Transverse colon (tissue), 4 donors: ENCODE measurements around the gene MCC. TPM values are rescaled to one million over a fixed set of nuclear protein-coding genes. Genes with fewer than 3 reads are reported as not detected.

Source experiments
- DNase-seq: peaks from one replicate; pipeline ENCODE4 v3.0.0-alpha.2; 2019
- H3K27ac ChIP-seq, 4 donors: fragments of 200-600 bp; sonication (generic); 2 replicates each; pipeline ENCODE4 v1.5.1; 2016 to 2018; ENCODE audit warnings: inconsistent platforms in 4 of 4
- H3K27me3 ChIP-seq: fragments of 200-600 bp; sonication (generic); 2 replicates; pipeline ENCODE4 v1.5.1; 2017; ENCODE audit warnings: inconsistent platforms
- H3K36me3 ChIP-seq, 4 donors: fragments of 200-600 bp; sonication (generic); 2 replicates each; pipeline ENCODE4 v1.5.1; 2017 to 2019; ENCODE audit warnings: inconsistent platforms in 4 of 4
- H3K4me1 ChIP-seq, 4 donors: fragments of 200-600 bp; sonication (generic); 2 replicates each; pipeline ENCODE4 v1.5.1; 2017 to 2020; ENCODE audit warnings: inconsistent platforms in 4 of 4
- H3K4me3 ChIP-seq, 4 donors: fragments of 200-600 bp; sonication (generic); 1 replicate in 1 of 4; 2 replicates in 3 of 4; pipeline versions ENCODE4 v1.5.1 to v1.6.1; 2017 to 2019; ENCODE audit warnings: inconsistent platforms in 4 of 4
- H3K9me3 ChIP-seq, 2 donors: fragments of 200-600 bp; sonication (generic); 2 replicates each; pipeline ENCODE4 v1.5.1; 2017 to 2019; ENCODE audit warnings: inconsistent platforms in 2 of 2
- CTCF ChIP-seq, 5 experiments: fragments of 200-600 bp in 3 of 5; fragments of 450-650 bp in 2 of 5; sonication (generic) in 3 of 5; IDR thresholded peaks; 1 replicate in 2 of 5; 2 replicates in 3 of 5; pipeline ENCODE4 v1.5.1; 2016 to 2017; ENCODE audit warnings: antibody characterized with exemption in 5 of 5, inconsistent platforms in 3 of 5, mild to moderate bottlenecking in 2 of 5, moderate library complexity in 1 of 5
- EP300 ChIP-seq: sonication (generic); formaldehyde crosslinking; IDR thresholded peaks from one replicate; pipeline ENCODE4 v1.6.1; 2017; ENCODE audit warnings: antibody characterized with exemption, low read depth
- POLR2A ChIP-seq: fragments of 450-650 bp; IDR thresholded peaks from one replicate; pipeline ENCODE4 v1.6.1; 2016; ENCODE audit warnings: antibody characterized with exemption, mild to moderate bottlenecking, moderate library complexity
- POLR2AphosphoS5 ChIP-seq, 3 donors: sonication (generic); formaldehyde crosslinking; IDR thresholded peaks; one replicate each; pipeline ENCODE4 v1.6.1; 2016; ENCODE audit warnings: antibody characterized with exemption in 3 of 3
- WGBS, 2 donors: methylation state at CpG; one replicate each; pipeline ENCODE4 v1.1.5; 2018; ENCODE audit warnings: low coverage in 1 of 2; 5-methylcytosine and 5-hydroxymethylcytosine counted together
- in situ Hi-C, 4 donors: fragments of 200-750 bp; cut with MboI; loops; one replicate each; pipeline versions ENCODE4 v1.15.0 to v1.15.1; 2017; ENCODE audit warnings: low sequenced_read_pairs in 3 of 4, low pct_ligation_motif_present in 1 of 4, low pct_unique_long_range_greater_than_20kb in 1 of 4
- intact Hi-C: fragments of 100-400 bp; cut with DNase I; formaldehyde crosslinking; loops from one replicate; pipeline ENCODE4 v1.15.1; 2023; ENCODE audit warnings: low total_unique reads
- total RNA-seq, 4 donors: library from RNA; depleted of rRNA; stranded (reverse); fragments of >200 nt; gene quantifications; one replicate each; pipeline ENCODE4 v1.1.0, GENCODE V29; 2016

The MCC gene
- total RNA-seq, 4 donors from 2014 or later, result 2.6 to 28.4 (median 16.4) TPM

- Histone ChIP-seq H3K9me3 (no peaks in the 10 kb centered on the region), H3K27ac (peak overlapping the region in 1 of 4 donors; percentile 45), H3K4me3 (no peak overlapping the region), H3K27me3 (no peaks in the 10 kb centered on the region), H3K36me3 (no peaks in the 10 kb centered on the region), H3K4me1 (peaks cover 0 to 13% (median 0%) of the 10 kb centered on the region in 4 donors)
- in situ Hi-C loops (no loop called here), intact Hi-C loops (no loop called here)
- 92 to 93% methylated on average over 2 to 4 of the region's 4 CpGs for WGBS, 2 donors
- no peak for DNase-seq
- TF ChIP-seq EP300, result no peak
- TF ChIP-seq POLR2A, result no peak
- TF ChIP-seq CTCF (IDR thresholded peaks at IDR 0.05), result no peak
Observed at GRCh38 chr5:113115956-113116355, 372.3 kb downstream of the MCC start.

GRCh38 chr5:113115061-113115460 is 373.2 kb downstream of the MCC start:
- whole genome bisulfite sequencing, 2 donors, result 54 to 90% methylated on average over 3 to 7 of the region's 8 CpGs
- Histone ChIP-seq H3K9me3 (no peaks in the 10 kb centered on the region), H3K4me1 (peaks cover 0 to 13% (median 0%) of the 10 kb centered on the region in 4 donors), H3K36me3 (no peaks in the 10 kb centered on the region), H3K27me3 (no peaks in the 10 kb centered on the region), H3K4me3 (no peak overlapping the region), H3K27ac (peak overlapping the region in 1 of 4 donors; percentile 45)
- peak; percentile 19 for DNase-seq
- no peak for TF ChIP-seq EP300
- TF ChIP-seq POLR2AphosphoS5 (IDR thresholded peaks at IDR 0.05), result no peak
- no peak for TF ChIP-seq POLR2A
- TF ChIP-seq CTCF (IDR thresholded peaks at IDR 0.05), result no peak
- intact Hi-C loops (no loop called here), in situ Hi-C loops (no loop called here)

- no peaks in the 10 kb centered on the region for H3K36me3 ChIP-seq
- H3K4me1 ChIP-seq, result peaks cover 0 to 11% (median 0%) of the 10 kb centered on the region in 4 donors
- H3K27ac ChIP-seq, result no peak overlapping the region
- no peaks in the 10 kb centered on the region for H3K27me3 ChIP-seq
- in situ Hi-C loops (no loop called here), intact Hi-C loops (no loop called here)
- H3K4me3 ChIP-seq, result no peak overlapping the region
- WGBS, 2 donors, result 90 to 93% methylated on average over 2 to 7 of the region's 7 CpGs
- no peak for TF ChIP-seq CTCF (IDR thresholded peaks at IDR 0.05)
- no peak for DNase-seq
- no peaks in the 10 kb centered on the region for H3K9me3 ChIP-seq
Observed at GRCh38 chr5:113114559-113114958, 373.7 kb downstream of the MCC start.

GRCh38 chr5:113112435-113112834 is 375.8 kb downstream of the MCC start:
- Histone ChIP-seq H3K27ac (no peak overlapping the region), H3K4me1 (no peaks in the 10 kb centered on the region), H3K9me3 (no peaks in the 10 kb centered on the region), H3K4me3 (no peak overlapping the region), H3K27me3 (no peaks in the 10 kb centered on the region), H3K36me3 (no peaks in the 10 kb centered on the region)
- in situ Hi-C loops, result no loop called here
- 71 to 75% methylated on average over 3 of the region's 3 CpGs for WGBS, 2 donors
- no peak for DNase-seq
- intact Hi-C loops, result no loop called here
- TF ChIP-seq POLR2AphosphoS5 (IDR thresholded peaks at IDR 0.05) (no peak), CTCF (IDR thresholded peaks at IDR 0.05) (no peak), POLR2A (no peak), EP300 (no peak)
